NCI-H2227 (cell line): ENCODE data around the gene CEP76.

Experiments used
- DNase-seq: peaks from one replicate; lab custom pipeline; 2025; ENCODE audit not compliant: unreplicated experiment; lab: John Stamatoyannopoulos, UW

CEP76 gene

GRCh38 chr18:12702221-12703095 is at the start of gene CEP76, which contains the start of gene PSMG2:
TSS of gene CEP76 (minus strand) at chr18:12702723. CDS start at chr18:12702548, 175 bp downstream.
TSS of gene PSMG2 (plus strand) at chr18:12703042. CDS start at chr18:12703108, 66 bp downstream.
- DNase-seq, result peak; percentile 92

- no peak for DNase-seq
Measured at GRCh38 chr18:12751891-12752290, 49.4 kb upstream of the CEP76 start.

DNA sequence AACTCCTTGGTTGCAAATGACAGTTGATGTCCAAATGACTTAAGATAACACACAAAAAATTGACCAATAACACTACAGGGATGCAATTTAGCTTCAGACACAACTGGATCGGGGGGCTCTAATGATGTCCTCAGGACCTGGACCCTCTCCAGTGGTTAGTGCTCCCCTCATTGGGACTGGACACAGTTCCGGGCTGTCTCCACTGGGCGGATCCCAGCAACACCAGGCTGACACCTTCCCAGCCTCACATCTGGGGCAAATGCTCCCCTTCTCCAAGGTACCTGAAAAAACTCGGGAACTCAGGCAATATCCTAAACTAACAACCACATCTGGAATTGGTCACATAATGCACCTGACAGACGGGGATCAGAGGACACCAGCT is 49.0 kb upstream of the CEP76 start:
- DNase-seq, result no peak

GRCh38 chr18:12750715-12751502 is 48.4 kb upstream of the CEP76 start:
- DNase-seq, result no peak

DNA sequence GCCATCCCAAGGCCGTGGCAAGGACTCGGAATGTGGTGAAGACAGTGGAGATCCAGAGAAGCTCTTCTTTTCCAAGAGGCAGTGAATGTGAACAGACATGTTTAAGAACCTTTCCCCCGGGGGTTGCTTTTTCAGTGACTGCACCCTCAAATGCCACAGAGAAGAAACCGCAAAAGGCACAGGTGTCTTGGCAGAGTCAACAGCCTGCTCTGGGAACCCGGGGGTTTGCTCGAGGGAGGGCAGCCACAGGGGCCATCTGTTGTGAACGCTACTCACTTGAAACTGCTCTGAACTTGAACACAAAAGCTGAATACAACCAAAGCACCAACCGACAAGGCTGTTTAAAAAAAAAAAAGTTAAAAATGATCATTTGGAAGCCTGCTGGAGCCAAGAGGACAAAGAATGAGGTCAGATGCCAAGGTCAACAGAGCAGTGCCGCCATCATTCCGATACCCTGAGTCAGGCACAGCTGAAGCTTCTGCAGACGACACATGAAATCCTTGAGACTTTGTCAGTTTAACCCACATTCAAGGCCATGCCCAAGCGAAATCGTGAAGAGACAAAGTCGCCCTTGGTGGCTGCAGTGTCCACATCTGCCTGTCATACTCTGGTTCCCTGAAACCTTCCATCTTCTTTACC is 47.7 kb upstream of the CEP76 start:
- no peak for DNase-seq

DNA sequence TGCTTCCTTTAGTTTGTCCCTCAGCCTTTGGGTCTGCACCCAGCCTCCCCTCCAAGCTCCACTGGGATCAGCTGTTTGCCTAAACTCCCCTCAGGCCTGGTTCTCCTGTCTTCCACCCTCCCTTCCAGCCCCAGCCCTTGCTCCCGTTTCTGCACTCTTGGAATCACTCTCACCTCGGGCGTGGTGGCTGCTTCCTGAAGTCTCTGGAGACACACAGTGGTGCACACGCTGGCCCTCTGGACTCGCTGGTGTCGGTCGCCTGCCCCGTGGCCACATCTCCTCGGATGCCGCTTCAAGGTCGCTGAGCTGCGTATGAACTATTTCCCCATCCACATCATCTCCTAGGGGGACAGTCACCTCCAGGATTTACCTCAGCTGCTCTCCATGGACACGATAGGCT is 46.6 kb upstream of the CEP76 start:
- no peak for DNase-seq

- no peak for DNase-seq
Measured at GRCh38 chr18:12748671-12749070, 46.1 kb upstream of the CEP76 start.

DNA sequence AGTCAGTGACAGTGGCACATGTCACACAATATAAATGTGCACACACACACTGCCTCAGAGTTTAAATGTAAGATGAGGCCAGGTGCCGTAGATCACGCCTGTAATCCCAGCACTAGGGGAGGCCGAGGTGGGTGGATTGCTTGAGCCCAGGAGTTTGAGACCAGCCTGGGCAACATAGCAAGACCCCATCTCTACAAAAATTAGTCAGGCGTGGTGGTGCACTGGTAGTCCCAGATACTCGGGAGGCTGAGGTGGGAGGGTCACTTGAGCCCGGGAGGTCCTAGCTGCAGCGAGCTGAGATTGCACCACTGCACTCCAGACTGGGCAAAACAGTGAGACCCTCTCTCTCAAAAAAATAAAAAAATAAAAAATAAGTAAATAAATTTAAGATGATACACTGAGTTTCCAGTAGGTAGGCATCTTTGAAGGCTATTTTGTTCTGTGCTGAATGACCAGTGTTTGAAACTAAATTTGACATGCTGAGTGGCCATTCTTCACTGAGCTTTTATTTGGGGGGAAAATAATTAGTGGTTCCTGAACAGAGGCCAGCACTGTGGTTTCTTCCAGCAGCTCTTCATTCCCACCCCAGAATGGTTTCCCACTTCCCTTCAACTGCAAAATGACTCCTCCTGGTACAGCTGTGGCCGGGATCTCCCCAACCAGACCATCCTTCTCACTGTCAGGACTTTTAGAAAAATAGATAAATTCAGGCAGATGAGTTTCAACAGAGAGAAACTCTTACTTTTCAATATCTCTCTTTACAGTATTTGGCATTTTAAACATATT is 45.2 kb upstream of the CEP76 start:
- DNase-seq, result no peak

- DNase-seq, result no peak
Measured at GRCh38 chr18:12745095-12745795, 42.7 kb upstream of the CEP76 start.

DNA sequence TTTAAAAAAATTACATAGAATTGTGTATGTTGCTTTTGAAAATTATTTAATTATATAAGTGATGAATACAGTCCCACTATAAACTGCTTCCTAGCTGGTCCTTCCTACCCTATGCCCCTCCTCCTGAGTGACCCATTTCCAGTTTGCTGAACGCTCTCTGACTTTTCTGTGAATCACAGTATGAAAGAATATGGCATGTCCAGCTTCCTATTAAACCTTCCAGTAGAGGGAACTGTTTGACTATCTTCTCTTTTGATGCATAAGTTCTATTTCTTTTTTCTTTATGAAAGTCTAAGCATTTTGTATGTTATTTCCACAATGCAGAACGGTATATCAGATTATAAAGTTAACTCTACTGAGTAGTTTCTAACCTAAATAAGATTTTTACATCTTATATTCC is 41.6 kb upstream of the CEP76 start:
- peak; percentile 39 for DNase-seq

DNA sequence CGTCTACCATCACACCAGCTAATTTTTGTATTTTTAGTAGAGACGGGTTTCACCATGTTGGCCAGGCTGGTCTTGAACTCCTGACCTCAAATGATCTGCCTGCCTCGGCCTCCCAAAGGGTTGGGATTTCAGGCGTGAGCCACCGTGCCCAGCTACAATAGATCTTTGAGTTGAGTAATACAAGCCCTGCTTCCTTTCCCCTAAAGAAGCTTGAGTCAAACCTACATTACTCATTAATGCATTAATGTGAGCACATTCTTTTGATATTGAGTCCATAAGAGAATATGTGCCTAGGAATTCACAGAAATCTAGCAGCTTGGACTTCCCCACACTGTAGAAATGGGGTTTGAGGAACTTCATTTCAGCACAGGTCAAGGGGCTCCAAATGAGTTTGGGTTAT is 39.9 kb upstream of the CEP76 start:
- no peak for DNase-seq

- DNase-seq, result peak; percentile 22
Measured at GRCh38 chr18:12741351-12741750, 38.8 kb upstream of the CEP76 start.

DNA sequence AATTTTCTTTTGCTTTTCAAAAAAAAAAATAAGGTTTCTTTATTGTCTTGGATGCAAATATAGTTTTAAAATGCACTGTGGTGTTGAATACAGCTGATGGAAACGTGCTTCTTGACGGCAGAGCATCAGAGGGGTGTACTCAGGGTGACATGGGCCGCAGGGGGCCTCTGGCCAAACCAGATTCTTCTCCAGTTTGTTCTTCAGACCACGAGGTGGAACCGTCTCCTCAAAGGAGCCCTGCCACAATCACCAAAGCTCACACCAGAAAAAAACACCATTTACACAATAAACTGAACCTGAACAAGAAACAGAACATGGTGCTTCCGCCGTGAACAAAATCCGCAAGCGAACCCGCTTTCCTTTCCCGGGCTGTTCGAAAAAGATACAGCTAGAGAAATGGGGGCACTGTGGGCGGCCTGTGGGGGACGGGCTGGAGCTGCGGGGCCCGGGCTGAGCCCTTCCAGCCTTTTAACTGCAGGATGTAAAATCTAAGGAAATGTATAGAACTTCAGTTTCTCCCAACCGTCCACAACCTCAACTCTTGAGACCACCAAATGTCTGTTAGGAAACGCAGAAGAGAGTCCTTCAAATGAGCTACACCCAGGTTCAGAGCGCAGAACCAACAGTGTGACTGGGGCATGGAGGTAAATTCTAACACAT is 34.9 kb upstream of the CEP76 start:
- no peak for DNase-seq

- peak; percentile 82 for DNase-seq
Measured at GRCh38 chr18:12726774-12727550, 24.4 kb upstream of the CEP76 start.

DNA sequence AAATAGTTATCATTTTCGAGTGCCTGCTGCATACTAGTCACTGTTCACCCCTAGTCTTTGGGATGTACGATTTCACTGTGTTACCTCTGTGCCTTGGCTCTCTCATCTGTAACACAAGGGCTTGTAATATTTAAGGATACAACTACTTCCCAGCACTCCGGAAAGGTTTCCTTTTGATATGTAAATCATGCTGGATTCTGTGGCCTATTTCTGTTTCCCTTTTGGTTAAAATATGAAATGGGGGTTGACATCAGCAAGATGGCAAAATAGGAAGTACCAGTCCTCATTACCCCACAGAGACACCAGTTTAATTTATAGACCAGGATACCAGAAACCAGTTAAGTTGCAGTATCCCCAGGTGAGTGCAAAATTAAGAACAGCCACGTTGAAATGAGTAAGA is 23.8 kb upstream of the CEP76 start:
- DNase-seq, result no peak

GRCh38 chr18:12722731-12723130 is 20.2 kb upstream of the CEP76 start:
- DNase-seq, result no peak

DNA sequence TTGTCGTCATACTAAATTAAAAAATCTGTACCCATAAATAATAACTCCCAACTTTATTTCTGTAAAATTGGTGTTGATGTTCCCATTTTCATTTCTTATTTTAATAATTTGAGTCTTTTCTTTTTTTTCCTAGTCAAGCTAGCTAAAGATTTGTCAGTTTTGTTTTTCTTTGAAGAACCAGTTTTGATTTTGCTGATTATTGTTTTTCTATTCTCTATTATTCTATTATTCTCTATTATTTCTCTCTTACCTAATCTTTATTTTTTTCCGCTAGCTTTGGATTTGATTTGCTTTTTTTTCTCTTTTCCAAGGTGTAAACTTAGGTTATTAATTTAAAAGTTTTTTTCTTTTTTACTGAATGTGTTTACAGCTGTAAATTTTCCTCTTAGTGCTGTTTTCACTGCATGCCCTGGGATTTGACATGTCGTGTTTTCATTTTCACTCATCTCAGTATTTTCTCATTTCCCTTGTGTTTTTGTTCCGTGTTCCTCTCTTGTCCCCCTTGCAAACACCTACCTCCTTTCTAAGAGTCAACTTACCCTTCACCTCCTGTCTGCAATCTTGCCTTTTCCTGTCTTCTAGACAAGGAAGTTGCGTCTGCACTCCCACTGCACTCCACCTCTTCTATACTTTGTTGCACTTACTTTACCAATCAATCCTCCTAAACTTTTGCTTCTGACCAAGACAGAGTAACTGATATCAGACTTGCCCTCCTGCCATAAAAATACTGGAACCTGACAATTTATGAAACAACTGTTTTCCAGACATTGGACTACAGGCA is 19.2 kb upstream of the CEP76 start:
- no peak for DNase-seq

DNA sequence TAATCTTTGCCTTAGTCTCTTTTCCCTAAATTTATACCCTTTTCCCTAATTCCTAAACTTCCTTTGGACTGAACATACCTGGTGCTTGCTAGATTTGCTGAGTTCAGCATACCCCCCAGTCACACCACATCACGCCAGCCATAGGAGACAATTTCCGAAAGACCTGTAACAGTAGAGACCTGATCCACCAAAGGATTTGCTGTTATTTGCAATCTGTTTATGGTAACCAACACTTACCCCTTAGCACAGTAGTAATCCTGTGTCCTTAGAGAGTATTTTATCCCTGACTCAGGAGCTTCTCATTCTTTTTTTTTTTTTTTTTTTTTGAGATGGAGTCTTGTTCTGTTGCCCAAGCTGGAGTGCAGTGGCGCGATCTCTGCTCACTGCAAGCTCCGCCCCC is 8.9 kb upstream of the CEP76 start:
- no peak for DNase-seq
